M059J (cell line): ENCODE data around the gene ATG2B. TPM values are rescaled to one million over a fixed set of nuclear protein-coding genes. Genes with fewer than 3 reads are reported as not detected.

Experiments
- DNase-seq: peaks from one replicate; pipeline ENCODE4 v3.0.0-alpha.2; 2012; ENCODE audit warnings: low read depth
- total RNA-seq: library from RNA; depleted of rRNA; stranded (reverse); fragments of >200 nt; shearing (Covaris generic); gene quantifications from 2 replicates; pipeline ENCODE4 v1.2.3, GENCODE V29; 2014

Gene ATG2B
- total RNA-seq, 1 experiment from 2014 or later: 7.6 TPM

DNA sequence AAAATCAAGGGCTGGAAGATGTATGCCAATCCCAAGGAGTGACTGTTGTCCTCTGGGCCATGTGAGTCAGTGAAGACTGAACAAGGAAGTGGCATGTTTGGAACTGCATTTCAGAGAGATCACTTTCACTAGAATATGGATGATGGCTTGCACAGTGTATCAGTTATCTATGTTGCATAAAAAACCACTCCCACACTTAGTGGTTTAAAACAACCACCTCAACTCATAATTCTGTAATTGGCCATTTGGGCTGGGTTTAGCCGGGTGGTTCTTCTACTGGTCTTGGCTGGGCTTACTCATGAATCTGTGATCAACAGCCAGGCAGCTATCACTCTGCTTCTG is 91.7 kb downstream of the ATG2B start:
- DNase-seq: peak; percentile 19

DNA sequence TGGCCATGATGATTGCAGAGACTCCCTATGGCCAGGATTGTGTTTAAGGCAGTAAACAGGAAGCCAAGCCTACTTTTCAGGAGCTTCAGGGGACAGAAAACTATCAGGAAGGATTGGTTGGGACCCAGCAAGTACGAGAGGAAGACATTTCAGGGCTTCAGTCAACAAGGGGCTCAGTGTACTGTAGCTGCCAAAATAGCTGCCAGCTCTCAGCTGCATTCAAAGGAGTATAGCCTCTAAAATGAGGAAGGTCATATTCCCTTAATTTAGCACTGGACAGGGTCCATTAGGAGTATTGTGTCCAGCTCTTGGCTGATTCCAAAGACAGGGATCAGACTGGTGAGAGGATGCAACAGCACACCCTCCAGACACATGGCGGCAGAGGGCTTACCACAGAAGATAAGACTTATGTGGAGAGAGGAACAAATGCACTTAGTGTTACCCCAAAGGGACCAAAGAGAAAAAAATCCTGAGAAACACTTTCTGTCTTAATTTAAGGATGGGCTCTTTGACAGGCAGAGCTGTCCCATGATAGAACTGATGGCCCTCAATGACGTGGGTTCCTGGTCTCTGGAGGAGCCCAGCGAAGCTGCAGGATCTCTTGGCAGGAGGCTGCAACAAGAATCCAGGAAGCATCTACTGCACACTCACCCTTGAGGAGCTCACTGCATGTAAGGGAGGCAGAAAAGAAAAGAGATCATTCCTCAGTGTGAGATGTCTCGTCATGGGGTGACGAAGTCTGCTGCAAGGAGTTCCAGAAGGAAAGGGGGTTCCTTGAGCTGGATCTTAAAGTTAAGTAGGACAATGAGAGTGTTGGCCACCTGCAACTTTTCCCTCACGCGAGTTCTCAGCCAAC is 92.3 kb downstream of the ATG2B start:
- DNase-seq: no peak

DNA sequence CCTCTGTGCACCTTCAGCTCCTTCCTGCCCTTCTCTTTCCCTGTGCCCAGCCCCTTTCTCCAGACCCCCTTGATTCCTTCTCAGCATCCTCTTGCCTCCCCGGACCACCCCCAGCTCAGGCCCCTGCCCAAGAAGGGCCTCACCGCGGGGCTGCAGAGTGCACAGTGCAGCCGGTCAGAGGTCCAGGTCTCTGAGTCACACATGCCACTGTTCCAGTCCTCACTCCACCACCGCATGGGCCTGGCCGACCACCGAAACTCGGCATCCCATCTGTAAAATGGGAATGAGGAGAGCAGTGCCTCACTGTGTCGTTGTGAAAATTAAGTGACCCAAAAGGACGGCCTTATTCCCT is 93.8 kb downstream of the ATG2B start:
- DNase-seq: no peak

DNA sequence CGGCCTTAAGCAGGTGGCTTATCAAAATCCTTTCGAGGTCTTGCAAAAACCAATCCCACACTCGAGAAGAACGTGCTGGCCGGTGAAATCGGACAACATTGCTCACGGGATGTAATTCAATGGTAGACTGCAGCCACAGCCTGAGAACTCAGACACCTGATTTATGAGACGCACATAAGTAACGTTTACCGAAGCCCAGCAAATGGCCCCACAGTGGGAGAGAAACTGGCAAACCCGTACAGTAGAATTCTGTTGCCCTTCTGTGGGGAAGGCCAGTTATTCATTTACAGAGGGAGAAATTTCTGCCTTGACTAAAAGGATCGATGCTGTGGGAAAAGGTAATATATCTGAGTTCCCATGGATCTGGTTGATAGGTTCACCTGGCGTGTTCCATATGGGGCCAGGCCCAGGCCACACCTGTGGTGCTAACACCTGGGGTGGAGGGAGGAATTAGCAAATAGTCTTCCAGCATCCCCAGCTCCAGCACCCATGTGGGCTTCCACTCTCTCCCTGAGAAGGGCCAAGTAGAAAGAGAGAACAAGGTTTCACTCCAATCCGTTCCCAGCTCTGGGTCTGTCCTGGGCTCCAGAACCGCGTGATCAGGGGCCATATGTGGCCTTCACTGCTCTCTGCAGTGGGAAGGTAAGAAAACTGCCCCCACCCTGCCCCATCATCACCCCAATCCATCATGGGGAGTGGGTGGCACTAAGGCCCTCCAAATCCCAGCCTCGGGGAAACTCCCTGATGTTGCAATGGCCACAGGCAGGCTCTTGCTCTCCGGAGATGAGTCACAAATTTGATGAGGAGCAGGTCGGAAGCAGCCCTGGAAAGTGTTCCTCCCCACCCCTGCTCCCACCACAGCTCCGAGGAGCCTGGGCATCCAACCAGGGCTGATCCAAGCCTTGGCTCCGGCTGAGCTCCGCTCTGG is 94.4 kb downstream of the ATG2B start:
- peak; percentile 88 for DNase-seq

DNA sequence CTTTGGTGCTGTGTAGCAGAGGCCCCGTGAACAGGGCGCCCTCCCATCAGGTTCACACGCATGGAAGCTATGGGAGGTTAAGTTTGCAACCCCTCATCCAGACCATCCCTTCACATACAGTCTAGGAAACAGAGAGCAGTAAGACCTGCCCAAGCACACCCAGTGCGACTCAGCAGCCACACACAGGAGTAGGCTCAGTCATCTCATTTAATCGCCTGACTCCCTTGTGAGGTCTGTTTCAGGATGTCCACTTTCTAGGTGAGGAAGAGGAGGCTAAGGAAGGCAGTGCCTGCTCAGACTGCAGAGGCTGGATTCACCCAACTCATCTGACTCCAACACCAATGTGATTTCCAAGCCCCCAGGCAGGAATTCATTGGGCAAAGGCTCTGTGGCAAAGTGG is 95.2 kb downstream of the ATG2B start:
- DNase-seq: peak; percentile 42

DNA sequence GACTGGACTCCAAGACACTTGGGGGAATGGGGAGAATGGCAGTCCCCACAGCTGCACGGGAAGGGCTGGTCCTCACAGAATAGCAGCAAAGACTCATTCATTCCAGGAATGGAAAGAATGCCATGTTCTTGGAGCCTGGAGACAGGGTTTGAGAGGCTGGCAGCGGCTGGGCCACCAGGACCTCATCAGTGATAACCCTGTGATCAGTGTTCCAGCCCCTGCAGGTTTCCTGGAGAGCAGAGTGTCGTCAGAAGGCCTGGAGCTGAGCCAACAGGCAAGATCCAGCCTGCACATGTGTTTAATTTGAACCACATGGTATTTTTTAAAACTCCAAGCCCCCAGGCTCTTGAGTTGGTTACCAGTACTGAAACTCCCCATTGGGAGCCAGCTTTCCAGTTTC is 95.8 kb downstream of the ATG2B start:
- DNase-seq: peak; percentile 69

DNA sequence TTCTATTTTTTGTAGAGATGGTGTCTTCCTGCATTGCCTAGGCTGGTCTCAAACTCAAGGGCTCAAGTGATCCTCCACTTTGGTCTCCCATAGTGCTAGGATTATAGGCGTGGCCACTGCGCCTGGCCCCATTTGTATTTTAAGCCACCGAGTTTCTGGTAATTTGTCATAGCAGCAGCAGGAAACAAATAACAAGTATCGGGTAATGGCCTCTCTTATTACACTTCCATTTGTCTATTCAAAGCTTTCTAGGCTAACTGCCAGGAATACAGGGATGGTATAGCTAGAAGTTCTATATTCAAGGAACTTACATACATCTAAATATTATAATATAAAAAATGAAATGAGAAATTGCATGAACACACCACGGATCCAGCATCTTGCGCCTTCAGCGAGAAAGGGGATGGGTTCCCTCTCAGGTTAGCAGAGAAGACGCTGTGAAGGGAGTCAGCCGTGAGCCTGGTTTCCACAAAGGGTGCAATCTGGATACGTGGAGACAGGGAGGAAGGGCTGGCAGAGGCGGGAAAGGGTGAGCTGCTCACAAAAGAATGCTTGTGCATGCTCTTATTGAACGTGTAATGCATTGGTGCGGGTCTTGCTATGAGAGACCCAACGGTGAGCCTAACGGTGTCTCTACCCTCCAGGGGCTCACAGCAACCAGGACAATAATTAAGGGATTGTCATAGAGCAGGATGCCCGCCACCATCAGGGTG is 97.6 kb downstream of the ATG2B start:
- no peak for DNase-seq

DNA sequence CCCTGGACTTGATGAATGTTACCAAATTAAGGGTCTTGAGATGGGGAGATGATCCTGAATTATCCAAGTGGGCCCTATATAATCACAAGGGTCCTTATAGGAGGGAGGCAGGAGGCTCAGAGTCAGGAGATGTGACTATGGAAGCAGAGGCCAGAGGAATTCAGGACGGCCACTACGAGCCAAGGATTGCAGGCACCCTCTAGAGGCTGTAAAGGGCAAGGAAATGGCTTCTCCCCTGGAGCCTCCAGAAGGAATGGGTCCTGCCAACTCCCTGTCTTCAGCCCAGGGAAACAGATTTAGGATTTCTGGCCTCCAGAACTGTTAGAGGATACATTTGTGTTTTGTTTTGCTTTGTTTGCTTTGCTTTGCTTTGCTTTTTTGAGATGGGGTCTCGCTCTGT is 98.3 kb downstream of the ATG2B start:
- DNase-seq: peak; percentile 50

DNA sequence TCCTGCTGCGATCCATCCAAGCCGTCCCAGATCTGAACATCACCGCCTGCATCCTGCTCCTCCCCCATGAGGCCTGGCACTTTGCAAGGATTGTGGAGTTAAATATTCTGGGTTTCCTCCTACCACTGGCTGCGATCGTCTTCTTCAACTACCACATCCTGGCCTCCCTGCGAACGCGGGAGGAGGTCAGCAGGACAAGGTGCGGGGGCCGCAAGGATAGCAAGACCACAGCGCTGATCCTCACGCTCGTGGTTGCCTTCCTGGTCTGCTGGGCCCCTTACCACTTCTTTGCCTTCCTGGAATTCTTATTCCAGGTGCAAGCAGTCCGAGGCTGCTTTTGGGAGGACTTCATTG is 99.0 kb downstream of the ATG2B start:
- DNase-seq: no peak

DNA sequence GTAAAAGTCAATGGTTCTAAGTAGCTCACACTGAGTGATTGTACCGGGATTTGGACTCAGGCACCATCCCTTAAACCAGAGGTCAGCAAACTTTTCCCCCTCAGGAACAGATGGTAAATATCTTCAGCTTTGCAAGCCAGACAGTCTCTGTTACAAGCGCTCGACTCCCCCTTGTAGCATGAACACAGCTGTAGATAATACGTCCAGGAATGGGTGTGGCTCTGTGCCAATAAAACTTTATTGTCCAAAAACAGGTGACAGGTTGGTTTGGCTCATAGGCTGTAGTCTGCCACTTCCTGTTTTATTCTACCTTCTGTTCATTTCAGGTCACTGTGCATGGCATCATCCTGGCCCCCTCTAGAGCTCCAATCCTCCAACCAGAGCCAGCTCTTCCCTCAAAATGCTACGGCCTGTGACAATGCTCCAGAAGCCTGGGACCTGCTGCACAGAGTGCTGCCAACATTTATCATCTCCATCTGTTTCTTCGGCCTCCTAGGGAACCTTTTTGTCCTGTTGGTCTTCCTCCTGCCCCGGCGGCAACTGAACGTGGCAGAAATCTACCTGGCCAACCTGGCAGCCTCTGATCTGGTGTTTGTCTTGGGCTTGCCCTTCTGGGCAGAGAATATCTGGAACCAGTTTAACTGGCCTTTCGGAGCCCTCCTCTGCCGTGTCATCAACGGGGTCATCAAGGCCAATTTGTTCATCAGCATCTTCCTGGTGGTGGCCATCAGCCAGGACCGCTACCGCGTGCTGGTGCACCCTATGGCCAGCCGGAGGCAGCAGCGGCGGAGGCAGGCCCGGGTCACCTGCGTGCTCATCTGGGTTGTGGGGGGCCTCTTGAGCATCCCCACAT is 99.6 kb downstream of the ATG2B start:
- no peak for DNase-seq

DNA sequence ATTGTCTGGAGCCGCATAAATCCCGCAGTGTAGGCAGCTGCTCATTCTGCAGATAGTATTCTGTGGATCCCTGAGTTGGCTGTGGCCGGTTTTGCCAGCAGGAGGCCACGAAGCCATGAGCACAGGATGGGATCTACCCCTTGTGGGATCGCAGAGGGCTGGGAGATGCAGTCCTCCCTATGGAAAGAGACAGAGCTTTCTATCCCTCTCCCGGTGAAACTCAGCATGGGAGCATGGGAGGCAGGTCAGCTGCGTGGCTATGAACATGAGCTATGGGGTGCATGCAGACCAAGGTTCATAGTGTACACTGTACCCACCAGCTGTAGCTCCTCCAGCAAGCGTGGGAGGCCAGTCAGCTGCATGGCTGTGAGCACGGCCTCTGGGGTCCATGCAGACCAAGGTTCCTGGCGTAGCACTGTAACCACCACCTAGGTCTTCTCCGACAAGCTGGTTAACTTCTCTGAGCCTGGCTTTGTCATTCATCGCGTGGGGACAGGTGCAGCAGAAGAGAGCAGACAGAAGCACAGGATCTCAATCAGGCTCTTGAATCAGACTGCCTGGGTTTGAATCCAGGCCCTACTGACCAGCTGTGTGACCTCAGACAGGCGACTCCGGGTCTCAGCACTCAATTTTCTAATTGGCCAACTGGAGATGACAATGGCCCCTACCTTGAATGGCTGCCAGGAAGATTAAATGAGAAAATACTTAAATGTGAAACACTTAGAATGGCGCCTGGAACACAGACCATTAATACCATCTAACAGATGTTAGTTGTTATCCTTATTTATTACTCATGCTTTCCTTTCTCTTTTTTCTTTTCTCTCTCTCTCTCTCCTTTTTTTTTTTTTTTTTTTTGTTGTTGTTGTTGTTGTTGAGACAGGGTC is 101.1 kb downstream of the ATG2B start:
- DNase-seq: no peak

DNA sequence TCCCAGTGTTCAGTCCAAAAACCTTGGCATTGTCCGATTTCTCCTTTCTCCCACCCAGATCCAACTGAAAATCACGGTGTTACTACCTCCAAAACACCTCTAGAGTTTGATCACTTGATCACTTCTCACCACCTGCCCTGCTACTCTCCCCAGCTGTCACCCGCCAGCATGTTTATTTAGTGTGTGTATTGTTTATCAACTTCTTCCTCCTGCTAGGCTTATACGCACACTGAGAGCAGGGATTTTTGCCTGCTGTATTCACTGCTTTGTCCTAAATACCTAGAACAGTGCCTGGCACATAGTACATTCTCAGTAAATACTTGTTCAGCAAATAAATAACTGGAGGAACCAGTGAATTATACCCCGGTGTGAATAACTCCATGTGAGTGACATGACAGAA is 102.1 kb downstream of the ATG2B start:
- no peak for DNase-seq

DNA sequence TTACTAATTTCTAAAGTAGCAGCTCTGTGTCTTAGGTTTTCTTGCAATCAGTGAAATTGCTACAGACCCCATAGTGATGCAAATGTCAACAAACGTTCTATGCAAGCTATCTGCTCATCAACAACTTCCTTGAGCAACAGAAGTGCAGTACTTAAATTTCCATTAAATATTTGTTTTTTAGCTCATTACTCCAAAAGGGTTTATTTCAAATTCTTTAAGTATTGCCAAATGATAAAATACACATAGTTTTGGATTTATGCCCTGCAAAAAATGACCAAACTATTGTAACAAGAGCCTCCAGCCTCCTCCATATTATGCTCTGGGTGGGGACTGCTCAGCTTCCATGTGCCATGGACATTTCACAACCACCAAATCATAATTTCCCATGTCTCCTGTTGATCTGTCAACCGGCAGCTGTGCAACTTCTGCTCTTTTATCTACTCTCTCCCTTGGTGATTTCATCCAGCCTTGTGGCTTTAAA is 102.8 kb downstream of the ATG2B start:
- DNase-seq: no peak

DNA sequence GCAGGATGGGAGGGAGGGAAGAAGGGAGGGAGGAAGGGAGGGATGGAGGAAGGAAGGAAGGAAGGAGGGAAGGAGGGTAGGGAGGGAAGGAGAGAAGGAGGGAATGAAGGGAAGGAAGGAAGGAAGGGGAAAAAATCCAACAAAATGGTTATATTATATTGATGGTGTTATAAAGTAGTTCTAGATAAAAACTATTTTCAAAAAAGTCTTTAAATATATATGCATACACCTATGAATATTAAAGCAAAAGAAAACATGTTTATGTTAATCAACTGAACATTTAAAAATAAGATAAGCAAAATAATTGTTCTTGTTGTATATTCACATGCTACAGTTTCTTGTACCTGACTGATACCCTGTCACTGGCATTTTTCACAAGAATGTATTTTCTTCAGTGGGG is 105.2 kb downstream of the ATG2B start:
- DNase-seq: no peak

DNA sequence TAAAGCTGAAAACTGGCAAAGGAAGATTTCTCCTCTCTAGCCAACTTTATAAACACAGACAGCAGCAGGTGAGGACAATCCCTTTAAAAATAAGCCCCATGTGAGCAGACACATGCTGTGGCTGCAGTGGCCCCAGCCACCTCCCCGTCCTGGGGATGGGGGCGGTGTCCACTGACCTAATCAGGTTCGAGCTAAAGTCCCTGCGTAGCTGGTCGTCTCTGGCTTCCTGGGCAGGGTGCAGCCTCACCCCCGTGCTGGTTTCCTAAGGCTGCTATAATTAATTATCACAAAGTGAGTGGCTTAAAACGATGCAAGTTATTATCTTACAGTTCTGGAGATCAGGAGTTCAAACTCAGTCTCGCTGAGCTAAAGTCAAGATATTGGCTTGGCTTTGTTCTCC is 106.1 kb downstream of the ATG2B start:
- no peak for DNase-seq

DNA sequence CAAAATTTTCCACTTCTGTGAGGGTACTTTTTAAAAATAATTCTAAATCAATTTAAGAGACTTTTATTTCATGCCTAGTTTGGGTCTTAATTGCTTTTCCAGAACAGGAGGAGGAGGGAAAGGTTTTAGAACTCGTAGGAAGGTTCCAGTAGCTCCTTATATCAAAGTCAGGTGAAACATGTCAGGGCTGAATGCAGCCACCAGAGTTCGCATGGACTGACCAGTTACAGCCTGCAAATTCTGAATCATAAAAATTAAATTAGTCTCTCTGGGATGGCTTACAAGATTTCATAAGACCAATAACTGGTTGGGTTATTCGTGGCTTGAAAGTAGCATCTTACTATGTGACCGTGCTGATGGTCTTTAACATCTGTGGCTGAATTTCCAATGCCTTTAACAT is 106.7 kb downstream of the ATG2B start:
- no peak for DNase-seq

DNA sequence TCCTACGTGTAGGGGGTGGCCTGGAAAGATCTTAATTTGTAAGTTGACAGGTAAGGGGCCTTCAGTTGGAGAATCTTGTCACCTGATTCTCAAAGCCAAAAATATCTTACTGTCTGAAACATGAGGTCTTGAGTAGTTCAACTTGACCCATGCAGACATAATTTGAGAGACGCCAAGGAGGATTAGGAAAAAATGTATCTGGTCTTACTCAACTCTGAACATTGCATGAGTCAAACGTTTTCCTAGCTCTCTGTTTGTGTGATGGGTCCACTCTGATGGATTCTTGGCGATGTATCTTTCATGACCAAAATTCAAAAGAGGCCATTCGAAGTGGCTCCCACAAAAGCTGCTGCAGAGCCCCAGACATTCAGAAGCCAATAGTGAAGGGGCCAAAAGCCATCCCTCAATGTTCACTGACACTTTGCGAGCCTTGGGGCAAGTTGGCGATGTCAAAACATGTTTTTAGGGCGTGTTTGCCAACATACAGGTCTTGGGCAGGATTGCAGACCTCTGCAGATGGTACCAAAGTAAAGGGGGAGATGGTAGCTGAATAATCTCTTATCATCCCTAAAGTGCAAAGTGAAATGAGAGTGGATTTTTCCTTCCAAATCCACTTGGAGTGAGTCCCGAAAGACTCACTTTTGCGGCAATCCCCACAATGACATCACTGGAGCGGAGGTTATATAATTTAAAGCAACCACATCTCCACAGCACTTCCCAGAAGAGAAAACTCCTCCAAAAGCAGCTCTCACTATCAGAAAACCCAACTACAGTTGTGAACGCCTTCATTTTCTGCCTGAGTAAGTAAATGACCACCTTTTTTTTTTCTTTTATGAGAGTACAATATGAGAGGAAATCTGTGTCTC is 107.4 kb downstream of the ATG2B start, which contains the start of gene BDKRB1:
Gene BDKRB1, plus strand, starts transcription at position 710 of the 866 bp plus-strand sequence. CDS start 7,473 bp downstream, outside the sequence.
- peak; percentile 73 for DNase-seq

DNA sequence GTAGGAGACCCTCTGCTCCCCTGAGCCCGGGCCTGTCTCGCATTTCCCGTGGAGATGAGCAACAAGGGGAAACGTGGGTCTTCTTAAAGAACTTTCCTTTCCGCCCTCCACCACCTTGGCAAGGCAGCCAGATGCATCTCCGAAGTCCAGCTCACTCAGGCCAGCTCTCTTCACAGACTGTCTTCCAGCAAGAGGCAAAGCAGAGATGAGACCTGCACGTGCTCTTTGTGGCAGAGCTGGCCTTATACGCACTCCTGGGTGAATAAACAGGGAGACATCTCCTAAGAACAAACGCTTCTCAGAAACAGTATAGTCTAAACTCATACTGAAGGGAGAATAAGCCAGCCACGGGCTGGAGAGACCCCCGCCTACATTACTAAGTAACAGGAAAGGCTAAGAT is 108.5 kb downstream of the ATG2B start:
- DNase-seq: no peak

DNA sequence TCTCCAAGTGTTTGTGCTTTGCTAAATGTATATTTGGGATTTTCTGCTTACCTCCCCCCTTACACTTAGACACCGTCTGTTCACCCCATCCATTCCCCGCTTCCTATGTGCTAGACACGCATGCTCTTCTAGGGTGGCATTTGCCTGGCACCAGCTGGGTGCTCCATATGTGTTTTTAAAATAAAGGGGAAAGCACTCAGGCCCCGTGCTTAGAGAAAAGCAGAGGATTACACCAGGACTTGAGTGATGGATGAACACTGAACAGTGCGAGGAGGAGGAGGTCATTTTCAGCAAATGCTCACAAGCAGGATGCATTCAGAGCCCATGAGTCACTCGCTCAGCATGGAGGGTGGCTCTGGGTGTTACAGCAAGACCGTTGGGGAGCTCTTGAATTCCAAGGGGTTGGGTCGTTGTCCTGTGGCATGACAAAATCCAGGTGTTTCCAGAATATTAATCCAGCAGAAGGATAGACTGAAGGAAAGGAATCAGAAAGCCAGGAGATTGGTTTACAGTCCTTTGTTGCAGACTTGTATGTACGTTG is 110.1 kb downstream of the ATG2B start:
- peak; percentile 86 for DNase-seq
